Stimulated activated CD8-positive, alpha-beta memory T cell treated with anti-CD3 and anti-CD28 coated beads, Interleukin-7, amount 100 ng/mL, for 48 hours (primary cell): ENCODE data around the gene ZYG11B.
"Not testable (repeated sequence)": the region's sequence is repeated elsewhere in the genome, so short reads cannot be mapped to it uniquely, and the experiment has no call there.

Source experiments
- DNase-seq, 2 donors: peaks; one replicate each; pipeline ENCODE4 v3.0.0-alpha.2; 2020; ENCODE audit warnings: low read depth in 1 of 2; ENCODE audit errors: extremely low read depth in 1 of 2

ZYG11B gene

DNA sequence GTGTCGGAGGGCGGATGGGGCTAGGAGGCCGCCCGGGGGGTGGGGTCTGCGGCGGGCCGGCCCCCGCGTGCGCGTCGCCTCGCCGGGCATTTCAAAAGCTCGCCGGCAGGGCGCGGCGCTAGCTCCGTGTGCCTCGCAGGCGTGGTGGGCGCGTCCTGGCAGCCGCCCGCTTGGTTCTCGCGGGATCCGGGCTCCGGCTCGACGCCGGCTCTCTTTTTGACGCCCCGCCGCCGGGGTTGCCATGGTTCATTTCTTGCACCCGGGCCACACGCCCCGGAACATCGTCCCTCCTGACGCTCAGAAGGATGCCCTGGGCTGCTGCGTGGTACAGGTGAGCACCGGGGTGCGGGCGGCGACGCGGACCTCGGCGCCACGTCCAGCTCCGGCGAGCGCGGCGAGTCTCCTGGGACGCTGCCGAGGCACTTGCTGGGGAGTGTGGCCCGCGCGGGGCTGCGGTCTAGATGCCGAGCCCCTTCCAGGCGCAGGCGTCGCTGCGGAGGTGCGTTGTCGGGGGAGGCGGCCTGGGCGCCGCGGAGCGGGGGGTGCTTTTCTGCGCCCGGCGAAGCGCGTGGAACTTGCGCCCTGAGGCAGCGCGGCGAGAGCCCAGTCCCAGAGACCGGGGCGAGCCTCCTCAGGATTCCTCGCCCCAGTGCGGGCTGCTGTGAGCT, 116.5 kb downstream of the ZYG11B start, which contains the start of gene ZYG11A:
ZYG11A (plus strand) TSS at position 118 of the 668 bp plus-strand sequence; CDS start at position 242, 124 bp downstream.
- peak; percentile 53 to 61 for DNase-seq

DNA sequence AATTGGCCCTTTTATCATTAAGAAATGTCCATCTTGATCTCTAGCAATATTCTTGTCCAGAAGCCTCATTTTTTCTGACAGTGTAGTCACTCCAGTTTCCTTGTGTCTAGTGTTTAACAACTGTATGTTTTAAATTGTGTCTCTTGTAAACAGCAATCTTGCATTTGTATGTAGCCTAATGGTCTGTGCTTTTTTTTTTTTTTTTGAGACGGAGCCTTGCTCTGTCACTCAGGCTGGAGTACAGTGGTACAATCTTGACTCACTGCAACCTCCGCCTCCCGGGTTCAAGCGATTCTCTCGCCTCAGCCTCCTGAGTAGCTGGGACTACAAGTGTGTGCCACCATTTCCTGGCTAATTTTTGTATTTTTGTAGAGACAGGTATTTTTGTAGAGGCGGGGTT, 118.9 kb downstream of the ZYG11B start:
- not testable (repeated sequence) for DNase-seq

DNA sequence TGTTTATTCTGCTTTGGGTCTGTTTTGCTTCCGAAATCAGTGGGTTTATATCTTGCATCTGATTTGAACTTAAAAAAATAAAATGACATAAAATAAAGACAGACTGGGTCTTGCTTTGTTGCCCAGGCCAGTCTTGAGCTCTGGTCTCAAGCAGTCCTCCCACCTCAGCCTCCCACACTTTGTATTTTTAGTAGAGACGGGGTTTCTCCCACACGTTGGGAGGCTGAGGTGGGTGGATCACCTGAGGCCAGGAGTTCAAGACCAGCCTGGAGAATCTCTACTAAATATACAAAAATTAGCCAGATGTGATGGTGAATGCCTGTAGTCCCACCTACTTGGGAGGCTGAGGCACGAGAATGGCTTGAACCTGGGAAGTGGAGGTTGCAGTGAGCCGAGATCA, 122.2 kb downstream of the ZYG11B start:
- DNase-seq: no peak

DNA sequence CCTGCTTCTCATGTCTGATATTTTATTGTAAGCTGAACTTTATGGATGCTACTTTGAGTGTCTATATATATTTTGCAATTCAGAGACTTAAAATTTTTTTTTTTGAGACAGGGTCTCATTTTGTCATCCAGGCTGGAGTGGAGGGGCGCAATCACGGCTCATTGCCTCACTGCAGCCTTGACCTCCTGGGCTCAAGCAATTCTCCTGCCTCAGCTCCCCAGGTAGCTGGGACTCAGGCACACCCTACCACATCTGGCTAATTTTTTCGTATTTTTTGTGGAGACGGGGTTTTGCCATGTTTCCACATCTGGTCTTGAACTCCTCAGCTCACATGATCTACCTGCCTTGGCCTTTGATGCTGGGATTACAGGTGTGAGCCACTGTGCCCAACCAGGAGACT, 124.7 kb downstream of the ZYG11B start:
- no peak for DNase-seq

DNA sequence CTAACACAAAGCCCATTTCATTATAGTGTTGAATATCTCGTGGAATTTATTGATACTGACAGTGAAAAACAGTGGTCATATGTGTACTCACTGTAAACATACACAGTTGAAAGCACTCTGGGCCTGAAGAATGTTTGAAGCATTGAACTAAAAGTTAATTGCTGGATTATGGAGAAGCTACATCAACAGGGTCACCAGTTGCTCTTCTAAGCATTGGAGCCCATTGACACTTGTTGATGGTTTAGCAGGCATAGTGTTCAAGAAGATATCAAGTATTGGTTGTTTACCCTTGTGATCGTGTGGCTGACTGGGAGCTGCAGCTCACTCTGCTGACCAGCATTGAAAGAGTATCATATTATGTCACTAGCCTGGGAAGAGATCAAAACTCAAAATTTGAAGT, 126.6 kb downstream of the ZYG11B start:
- DNase-seq: no peak

DNA sequence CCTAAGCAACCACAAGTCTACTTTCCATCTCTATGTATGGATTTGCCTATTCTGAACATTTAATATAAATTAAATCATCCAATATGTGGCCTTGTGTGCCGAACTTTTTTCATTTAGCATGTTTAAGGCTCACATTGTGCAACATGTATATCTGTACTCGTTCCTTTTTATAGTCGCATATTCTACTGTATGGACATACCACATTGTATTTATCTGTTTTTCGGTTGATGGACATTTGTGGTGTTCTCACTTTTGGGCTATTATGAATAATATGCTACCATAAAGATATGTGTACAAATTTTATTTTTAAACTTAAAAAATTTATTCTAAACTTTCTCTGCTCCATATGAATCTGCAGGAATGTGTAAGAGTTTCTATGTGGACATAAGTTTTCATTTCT, 129.3 kb downstream of the ZYG11B start:
- DNase-seq: no peak

DNA sequence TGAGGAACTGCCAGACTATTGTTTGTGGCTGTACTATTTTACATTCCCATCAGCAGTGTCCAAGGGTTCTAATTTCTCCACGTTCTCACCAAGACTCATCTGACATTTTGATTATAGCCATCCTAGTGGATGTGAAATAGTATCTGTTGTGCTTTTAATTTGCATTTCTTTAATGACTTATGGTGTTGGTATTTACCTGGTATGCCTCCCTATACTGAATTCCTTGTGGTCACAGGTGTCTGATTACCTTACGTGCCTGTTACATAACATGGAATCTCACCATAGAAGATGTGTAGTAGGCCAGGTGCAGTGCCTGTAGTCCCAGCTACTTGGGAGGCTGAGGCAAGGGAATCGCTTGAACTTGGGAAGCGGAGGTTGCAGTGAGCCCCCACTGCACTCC, 129.8 kb downstream of the ZYG11B start:
- DNase-seq: no peak

DNA sequence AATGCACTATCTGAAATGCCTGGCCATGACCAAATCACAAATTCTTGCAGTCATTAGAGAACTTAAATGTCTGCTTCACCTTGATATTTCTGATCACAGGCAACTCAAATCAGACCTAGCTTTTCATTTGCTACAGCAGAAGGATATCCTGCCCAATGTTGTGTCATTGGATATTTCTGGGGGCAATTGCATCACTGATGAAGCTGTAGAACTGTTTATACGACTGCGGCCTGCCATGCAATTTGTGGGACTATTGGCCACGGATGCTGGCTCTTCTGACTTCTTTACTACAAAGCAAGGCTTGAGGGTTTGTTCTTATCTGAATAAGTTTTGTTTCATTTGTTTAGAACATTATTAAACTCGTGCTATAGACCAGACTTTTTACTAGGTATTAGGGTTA, 131.2 kb downstream of the ZYG11B start:
- DNase-seq: no peak

DNA sequence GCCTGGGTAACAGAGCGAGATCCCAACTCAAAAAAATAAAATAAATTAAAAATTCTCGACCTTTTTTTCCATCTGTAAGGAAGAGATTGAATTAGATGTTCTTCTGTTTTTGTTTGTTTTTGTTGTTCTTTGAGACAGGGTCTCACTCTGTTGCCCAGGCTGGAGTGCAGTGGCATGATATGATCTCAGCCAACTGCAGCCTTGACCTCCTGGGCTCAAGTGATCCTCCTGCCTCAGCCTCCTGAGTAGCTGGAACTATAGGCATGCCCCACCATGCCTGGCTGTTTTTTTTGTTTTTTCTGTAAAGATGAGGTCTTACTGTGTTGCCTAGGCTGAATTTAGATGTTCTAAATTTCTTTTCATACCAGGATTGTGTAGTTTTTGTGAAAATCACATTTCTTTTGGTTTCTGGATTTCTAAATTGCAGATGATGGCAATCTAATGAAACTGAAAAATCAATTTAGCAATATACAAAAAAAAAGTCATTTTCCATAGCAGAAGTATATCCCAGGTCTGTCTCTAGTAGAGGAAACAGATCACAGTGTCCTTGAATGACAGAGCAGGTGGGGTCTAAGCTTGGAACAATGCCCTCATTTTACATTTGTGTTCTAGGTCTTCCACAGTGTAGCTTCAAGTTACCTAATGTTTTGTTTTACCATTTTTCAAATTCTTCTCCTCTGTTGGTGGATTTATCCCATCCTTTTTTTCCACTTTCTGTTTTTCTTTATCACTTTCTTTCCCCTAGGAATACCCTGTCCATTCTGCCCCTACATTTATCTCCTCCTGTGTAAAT, 136.6 kb downstream of the ZYG11B start:
- no peak for DNase-seq

DNA sequence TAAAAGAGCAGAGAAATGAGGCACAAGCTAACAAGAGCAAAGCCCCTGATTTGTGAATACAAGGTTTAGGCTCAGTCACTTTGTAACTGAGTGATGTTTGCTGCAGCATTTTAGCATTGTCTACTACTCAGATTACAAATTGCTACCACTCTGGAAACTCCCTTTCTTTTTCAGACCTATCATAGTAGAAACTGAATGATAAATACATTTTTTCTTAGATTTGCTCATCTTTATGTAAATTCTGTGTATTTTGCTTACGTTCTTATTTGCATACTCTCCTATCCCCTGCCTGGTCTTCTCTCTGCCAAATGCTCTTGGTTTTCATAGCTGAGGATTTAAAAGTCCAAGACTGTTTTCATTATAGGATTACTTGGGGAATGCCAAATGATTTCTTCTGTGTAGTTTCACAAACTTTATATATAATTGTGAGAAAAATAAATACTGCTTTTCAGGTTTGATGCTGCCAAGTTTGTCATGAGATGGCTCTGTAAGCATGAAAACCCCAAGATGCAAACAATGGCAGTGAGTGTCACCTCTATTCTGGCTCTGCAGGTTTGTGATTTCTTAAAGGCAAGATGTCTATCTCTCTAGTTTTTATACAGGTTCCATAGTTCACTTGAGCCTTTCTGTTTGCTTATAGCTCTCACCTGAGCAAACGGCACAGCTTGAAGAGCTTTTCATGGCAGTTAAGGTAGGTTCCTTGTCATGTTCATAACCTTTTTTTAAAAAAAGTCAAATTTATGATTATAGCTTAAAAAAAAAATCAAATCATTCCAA, 141.0 kb downstream of the ZYG11B start:
- no peak for DNase-seq

DNA sequence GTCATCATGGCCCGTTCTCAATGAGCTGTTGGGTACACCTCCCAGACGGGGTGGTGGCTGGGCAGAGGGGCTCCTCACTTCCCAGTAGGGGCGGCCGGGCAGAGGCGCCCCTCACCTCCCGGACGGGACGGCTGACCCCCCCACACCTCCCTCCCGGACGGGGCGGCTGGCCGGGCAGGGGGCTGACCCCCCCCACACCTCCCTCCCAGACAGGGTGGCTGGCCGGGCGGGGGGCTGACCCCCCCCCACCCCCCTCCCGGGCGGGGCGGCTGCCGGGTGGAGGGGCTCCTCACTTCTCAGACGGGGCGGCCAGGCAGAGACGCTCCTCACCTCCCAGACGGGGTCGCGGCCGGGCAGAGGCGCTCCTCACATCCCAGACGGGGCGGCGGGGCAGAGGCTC, 143.5 kb downstream of the ZYG11B start:
- DNase-seq: not testable (repeated sequence)

DNA sequence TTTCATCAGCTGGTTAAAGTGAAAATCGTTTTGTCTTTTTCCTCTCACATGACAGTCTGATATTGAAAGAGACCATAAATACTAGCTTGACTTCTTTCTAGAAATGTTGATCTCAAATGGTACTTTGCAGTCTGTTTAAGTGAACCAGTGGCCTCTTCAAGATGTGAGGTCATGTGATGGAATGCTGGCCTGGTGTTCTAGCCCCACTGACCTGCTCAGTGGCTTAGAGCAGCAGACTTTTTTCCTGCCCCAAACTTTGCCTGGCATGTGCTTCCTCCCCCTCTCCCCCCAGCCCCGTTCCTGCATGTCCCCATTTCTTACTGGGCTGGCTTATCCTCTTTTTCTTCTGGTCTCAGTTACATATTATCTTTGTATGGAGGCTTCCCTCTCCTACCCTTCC, 150.6 kb downstream of the ZYG11B start:
- no peak for DNase-seq
